K562 (cell line): ENCODE results near the gene ADD2.

ENCODE experiments used
- DMBX1 ChIP-seq: fragments of 250-450 bp; sonication (Bioruptor Pico); IDR thresholded peaks from 2 replicates; pipeline ENCODE4 v1.8.0; 2022; ENCODE audit warnings: inconsistent platforms, mild to moderate bottlenecking, moderate library complexity, borderline replicate concordance
- ERF ChIP-seq: fragments of 450-650 bp; formaldehyde crosslinking; IDR thresholded peaks from 2 replicates; pipeline ENCODE4 v1.4.0; 2020; ENCODE audit warnings: mild to moderate bottlenecking, mixed read lengths
- KDM1A ChIP-seq, 2 experiments: fragments of 450-650 bp; IDR thresholded peaks; 2 replicates each; pipeline ENCODE4 v1.6.1; 2016; ENCODE audit warnings: mild to moderate bottlenecking in 2 of 2
- PCBP1 ChIP-seq: fragments of 200-400 bp; formaldehyde crosslinking; IDR thresholded peaks from 2 replicates; pipeline ENCODE4 v1.6.1; 2018; ENCODE audit warnings: mild to moderate bottlenecking, low read depth, low read length; ENCODE audit not compliant: poor library complexity, severe bottlenecking
- POLR2A ChIP-seq: fragments of 450-650 bp; conservative IDR thresholded peaks from 2 replicates; pipeline ENCODE4 v1.6.1; 2016
- POLR2AphosphoS5 ChIP-seq: IDR thresholded peaks from 2 replicates; pipeline ENCODE4 v1.6.1; 2011; ENCODE audit warnings: mild to moderate bottlenecking, low read depth, low read length, moderate library complexity; ENCODE audit not compliant: control insufficient read depth, insufficient read depth
- RAD21 ChIP-seq, 2 experiments: fragments of 250-450 bp in 1 of 2; fragments of 450-650 bp in 1 of 2; sonication (Bioruptor Pico) in 1 of 2; formaldehyde crosslinking in 1 of 2; IDR thresholded peaks in 1 of 2; conservative IDR thresholded peaks in 1 of 2; 2 replicates each; pipeline versions ENCODE4 v1.4.0 to v1.8.0; 2020 to 2022; ENCODE audit warnings: mild to moderate bottlenecking in 2 of 2, moderate library complexity in 1 of 2
- RFX1 ChIP-seq: fragments of 450-650 bp; IDR thresholded peaks from 2 replicates; pipeline ENCODE4 v1.6.1; 2016; ENCODE audit warnings: mild to moderate bottlenecking, moderate library complexity
- SMAD1 ChIP-seq: fragments of 150-350 bp; IDR thresholded peaks from 2 replicates; pipeline ENCODE4 v1.6.1; 2014; ENCODE audit warnings: low read length, low read depth; ENCODE audit not compliant: partially characterized antibody
- TRIM28 ChIP-seq: fragments of 450-650 bp; IDR thresholded peaks from 2 replicates; pipeline ENCODE4 v1.6.1; 2017
- TF ChIP-seq, protein P1 (sequence below): IDR thresholded peaks from 3 replicates; pipeline ENCODE4 v1.6.1; 2011; ENCODE audit warnings: borderline replicate concordance, mild to moderate bottlenecking, moderate library complexity; ENCODE audit not compliant: insufficient read length; ENCODE audit errors: extremely low read depth
- TF ChIP-seq, protein P2 (sequence below), 3 experiments: IDR thresholded peaks in 2 of 3; conservative IDR thresholded peaks in 1 of 3; 2 replicates each; pipeline ENCODE4 v1.5.1; 2011 to 2012; ENCODE audit warnings: low read length in 3 of 3, mild to moderate bottlenecking in 3 of 3, control low read depth in 2 of 3, improper control_type of control experiment in 1 of 3, inconsistent platforms in 1 of 3, low read depth in 1 of 3, mixed read lengths in 1 of 3, moderate library complexity in 1 of 3; ENCODE audit not compliant: insufficient read depth in 2 of 3
- TF ChIP-seq, protein P3 (sequence below): fragments of 250-450 bp; sonication (Bioruptor Pico); IDR thresholded peaks from 2 replicates; pipeline ENCODE4 v1.5.0; 2020; ENCODE audit warnings: mild to moderate bottlenecking, borderline replicate concordance

DNA sequence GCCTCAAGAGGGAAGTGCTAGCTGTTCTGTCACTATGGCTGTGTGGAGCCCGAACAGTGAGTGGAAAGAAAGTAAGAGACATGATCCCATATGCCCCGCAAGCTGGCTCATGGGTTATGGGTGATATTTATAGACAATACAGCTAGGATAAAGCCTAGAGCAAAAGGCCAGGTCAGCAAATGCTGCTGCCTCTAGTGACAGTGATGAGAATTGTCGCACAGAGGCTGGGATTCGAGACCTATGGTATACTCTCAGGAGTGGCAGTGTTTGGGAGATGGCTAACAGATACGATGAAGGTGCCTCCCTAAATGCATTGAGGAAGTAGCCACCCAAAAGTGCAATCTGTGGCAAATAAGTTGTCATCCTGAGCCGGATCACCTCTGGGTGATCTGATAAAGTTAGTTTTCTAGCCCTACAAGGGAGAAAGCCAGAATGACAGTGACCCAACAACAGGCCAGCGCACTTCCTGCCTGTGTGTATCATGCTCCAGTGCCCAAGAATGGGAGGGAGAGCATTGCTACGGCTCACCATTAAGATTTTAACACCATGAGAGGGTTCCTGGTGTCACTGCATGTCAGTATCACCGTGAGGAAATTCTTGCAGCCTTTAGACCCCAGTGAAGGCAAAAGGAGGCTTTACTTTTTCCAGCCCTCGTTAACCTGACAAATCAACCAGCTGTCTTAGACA, 122.1 kb downstream of the ADD2 start:
- TF ChIP-seq POLR2A (no peak), SMAD1 (no peak), RFX1 (no peak), PCBP1 (no peak), DMBX1 (CRISPR knock-in tag) (no peak), RAD21 (CRISPR knock-in tag; conservative IDR thresholded peaks at IDR 0.05 in 1 of 2, IDR thresholded peaks at IDR 0.05 in 1 of 2) (no peak), TRIM28 (no peak), ERF (CRISPR knock-in tag) (no peak), POLR2AphosphoS5 (no peak), KDM1A (IDR thresholded peaks at IDR 0.05) (no peak)
- TF ChIP-seq, protein P1, sequence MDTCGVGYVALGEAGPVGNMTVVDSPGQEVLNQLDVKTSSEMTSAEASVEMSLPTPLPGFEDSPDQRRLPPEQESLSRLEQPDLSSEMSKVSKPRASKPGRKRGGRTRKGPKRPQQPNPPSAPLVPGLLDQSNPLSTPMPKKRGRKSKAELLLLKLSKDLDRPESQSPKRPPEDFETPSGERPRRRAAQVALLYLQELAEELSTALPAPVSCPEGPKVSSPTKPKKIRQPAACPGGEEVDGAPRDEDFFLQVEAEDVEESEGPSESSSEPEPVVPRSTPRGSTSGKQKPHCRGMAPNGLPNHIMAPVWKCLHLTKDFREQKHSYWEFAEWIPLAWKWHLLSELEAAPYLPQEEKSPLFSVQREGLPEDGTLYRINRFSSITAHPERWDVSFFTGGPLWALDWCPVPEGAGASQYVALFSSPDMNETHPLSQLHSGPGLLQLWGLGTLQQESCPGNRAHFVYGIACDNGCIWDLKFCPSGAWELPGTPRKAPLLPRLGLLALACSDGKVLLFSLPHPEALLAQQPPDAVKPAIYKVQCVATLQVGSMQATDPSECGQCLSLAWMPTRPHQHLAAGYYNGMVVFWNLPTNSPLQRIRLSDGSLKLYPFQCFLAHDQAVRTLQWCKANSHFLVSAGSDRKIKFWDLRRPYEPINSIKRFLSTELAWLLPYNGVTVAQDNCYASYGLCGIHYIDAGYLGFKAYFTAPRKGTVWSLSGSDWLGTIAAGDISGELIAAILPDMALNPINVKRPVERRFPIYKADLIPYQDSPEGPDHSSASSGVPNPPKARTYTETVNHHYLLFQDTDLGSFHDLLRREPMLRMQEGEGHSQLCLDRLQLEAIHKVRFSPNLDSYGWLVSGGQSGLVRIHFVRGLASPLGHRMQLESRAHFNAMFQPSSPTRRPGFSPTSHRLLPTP: no peak
- TF ChIP-seq, protein P2, sequence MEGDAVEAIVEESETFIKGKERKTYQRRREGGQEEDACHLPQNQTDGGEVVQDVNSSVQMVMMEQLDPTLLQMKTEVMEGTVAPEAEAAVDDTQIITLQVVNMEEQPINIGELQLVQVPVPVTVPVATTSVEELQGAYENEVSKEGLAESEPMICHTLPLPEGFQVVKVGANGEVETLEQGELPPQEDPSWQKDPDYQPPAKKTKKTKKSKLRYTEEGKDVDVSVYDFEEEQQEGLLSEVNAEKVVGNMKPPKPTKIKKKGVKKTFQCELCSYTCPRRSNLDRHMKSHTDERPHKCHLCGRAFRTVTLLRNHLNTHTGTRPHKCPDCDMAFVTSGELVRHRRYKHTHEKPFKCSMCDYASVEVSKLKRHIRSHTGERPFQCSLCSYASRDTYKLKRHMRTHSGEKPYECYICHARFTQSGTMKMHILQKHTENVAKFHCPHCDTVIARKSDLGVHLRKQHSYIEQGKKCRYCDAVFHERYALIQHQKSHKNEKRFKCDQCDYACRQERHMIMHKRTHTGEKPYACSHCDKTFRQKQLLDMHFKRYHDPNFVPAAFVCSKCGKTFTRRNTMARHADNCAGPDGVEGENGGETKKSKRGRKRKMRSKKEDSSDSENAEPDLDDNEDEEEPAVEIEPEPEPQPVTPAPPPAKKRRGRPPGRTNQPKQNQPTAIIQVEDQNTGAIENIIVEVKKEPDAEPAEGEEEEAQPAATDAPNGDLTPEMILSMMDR (IDR thresholded peaks at IDR 0.05 in 2 of 3, conservative IDR thresholded peaks at IDR 0.05 in 1 of 3; ENCODE audit: insufficient read depth in 2 of 3, low read depth in 1 of 3, low read length in 3 of 3): peak; percentile 43 to 45 (median 43); a peak in 5 of 6 replicates
- TF ChIP-seq, protein P3, sequence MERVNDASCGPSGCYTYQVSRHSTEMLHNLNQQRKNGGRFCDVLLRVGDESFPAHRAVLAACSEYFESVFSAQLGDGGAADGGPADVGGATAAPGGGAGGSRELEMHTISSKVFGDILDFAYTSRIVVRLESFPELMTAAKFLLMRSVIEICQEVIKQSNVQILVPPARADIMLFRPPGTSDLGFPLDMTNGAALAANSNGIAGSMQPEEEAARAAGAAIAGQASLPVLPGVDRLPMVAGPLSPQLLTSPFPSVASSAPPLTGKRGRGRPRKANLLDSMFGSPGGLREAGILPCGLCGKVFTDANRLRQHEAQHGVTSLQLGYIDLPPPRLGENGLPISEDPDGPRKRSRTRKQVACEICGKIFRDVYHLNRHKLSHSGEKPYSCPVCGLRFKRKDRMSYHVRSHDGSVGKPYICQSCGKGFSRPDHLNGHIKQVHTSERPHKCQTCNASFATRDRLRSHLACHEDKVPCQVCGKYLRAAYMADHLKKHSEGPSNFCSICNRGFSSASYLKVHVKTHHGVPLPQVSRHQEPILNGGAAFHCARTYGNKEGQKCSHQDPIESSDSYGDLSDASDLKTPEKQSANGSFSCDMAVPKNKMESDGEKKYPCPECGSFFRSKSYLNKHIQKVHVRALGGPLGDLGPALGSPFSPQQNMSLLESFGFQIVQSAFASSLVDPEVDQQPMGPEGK (CRISPR knock-in tag): no peak
